Activated naive CD8-positive, alpha-beta T cell treated with anti-CD3 and anti-CD28 coated beads for 36 hours (primary cell): ENCODE measurements around the gene PABPC1L. TPM values are rescaled to one million over a fixed set of nuclear protein-coding genes. Genes with fewer than 3 reads are reported as not detected.

Experiments used
- DNase-seq: peaks from one replicate; pipeline ENCODE4 v3.0.0; 2021
- H3K27ac Mint-ChIP-seq: one replicate; pipeline ENCODE4 v1.8.0; 2022; ENCODE audit warnings: mild to moderate bottlenecking, moderate library complexity, mixed read lengths
- H3K27me3 Mint-ChIP-seq: one replicate; pipeline ENCODE4 v1.8.0; 2022; ENCODE audit warnings: mild to moderate bottlenecking, mixed read lengths
- H3K36me3 Mint-ChIP-seq: one replicate; pipeline ENCODE4 v1.8.0; 2021; ENCODE audit warnings: mild to moderate bottlenecking, mixed read lengths
- H3K4me1 Mint-ChIP-seq: one replicate; pipeline ENCODE4 v1.8.0; 2021; ENCODE audit warnings: mixed read lengths
- H3K4me3 Mint-ChIP-seq: one replicate; pipeline ENCODE4 v1.8.0; 2022; ENCODE audit warnings: mild to moderate bottlenecking, moderate library complexity, mixed read lengths
- H3K9me3 Mint-ChIP-seq: one replicate; pipeline ENCODE4 v1.8.0; 2022; ENCODE audit warnings: mixed read lengths
- total RNA-seq, 2 experiments: library from RNA; stranded (reverse); gene quantifications; one replicate each; pipeline ENCODE4 v1.2.3, GENCODE V29; 2021

PABPC1L gene
- total RNA-seq, 2 experiments from 2014 or later = 75.3 to 79.3 TPM

GRCh38 chr20:44946271-44946852 lies 36.5 kb downstream of the PABPC1L start:
- Mint-ChIP-seq H3K9me3 (no peaks in the 10 kb centered on the region), H3K36me3 (peaks cover 30% of the 10 kb centered on the region), H3K4me1 (peaks cover 8% of the 10 kb centered on the region), H3K27me3 (no peaks in the 10 kb centered on the region), H3K4me3 (no peak overlapping the region), H3K27ac (peak overlapping the region; percentile 8)
- DNase-seq = no peak

- peaks cover 32% of the 10 kb centered on the region for H3K36me3 Mint-ChIP-seq
Measured at GRCh38 chr20:44948107-44948506, 38.2 kb downstream of the PABPC1L start.

GRCh38 chr20:44948513-44948912 lies 38.7 kb downstream of the PABPC1L start:
- H3K36me3 Mint-ChIP-seq = peaks cover 35% of the 10 kb centered on the region
- no peaks in the 10 kb centered on the region for H3K27me3 Mint-ChIP-seq
- no peak overlapping the region for H3K4me3 Mint-ChIP-seq

More at GRCh38 chr20:44948107-44948506, 38.2 kb downstream of the PABPC1L start:
- H3K4me3 Mint-ChIP-seq = no peak overlapping the region
- no peak overlapping the region for H3K27ac Mint-ChIP-seq
- H3K27me3 Mint-ChIP-seq = no peaks in the 10 kb centered on the region
- no peak for DNase-seq
- H3K9me3 Mint-ChIP-seq = no peaks in the 10 kb centered on the region
- H3K4me1 Mint-ChIP-seq = peaks cover 10% of the 10 kb centered on the region

GRCh38 chr20:44950368-44950767 lies 40.5 kb downstream of the PABPC1L start:
- no peak overlapping the region for H3K27ac Mint-ChIP-seq
- no peaks in the 10 kb centered on the region for H3K27me3 Mint-ChIP-seq
- H3K4me3 Mint-ChIP-seq = no peak overlapping the region
- peaks cover 15% of the 10 kb centered on the region for H3K4me1 Mint-ChIP-seq
- peaks cover 50% of the 10 kb centered on the region for H3K36me3 Mint-ChIP-seq
- no peaks in the 10 kb centered on the region for H3K9me3 Mint-ChIP-seq
- no peak for DNase-seq

More at GRCh38 chr20:44948513-44948912, 38.7 kb downstream of the PABPC1L start:
- H3K4me1 Mint-ChIP-seq = peaks cover 10% of the 10 kb centered on the region
- DNase-seq = no peak
- H3K9me3 Mint-ChIP-seq = no peaks in the 10 kb centered on the region
- no peak overlapping the region for H3K27ac Mint-ChIP-seq

GRCh38 chr20:44952731-44953130 lies 42.9 kb downstream of the PABPC1L start:
- Mint-ChIP-seq H3K9me3 (no peaks in the 10 kb centered on the region), H3K4me1 (peaks cover 23% of the 10 kb centered on the region), H3K27ac (no peak overlapping the region), H3K36me3 (peaks cover 64% of the 10 kb centered on the region), H3K4me3 (no peak overlapping the region), H3K27me3 (no peaks in the 10 kb centered on the region)
- DNase-seq = no peak

GRCh38 chr20:44954211-44954610 lies 44.4 kb downstream of the PABPC1L start:
- H3K4me1 Mint-ChIP-seq = peaks cover 35% of the 10 kb centered on the region
- H3K36me3 Mint-ChIP-seq = peaks cover 72% of the 10 kb centered on the region
- no peak overlapping the region for H3K27ac Mint-ChIP-seq
- no peak overlapping the region for H3K4me3 Mint-ChIP-seq
- H3K27me3 Mint-ChIP-seq = no peaks in the 10 kb centered on the region
- no peaks in the 10 kb centered on the region for H3K9me3 Mint-ChIP-seq
- no peak for DNase-seq

- Mint-ChIP-seq H3K9me3 (no peaks in the 10 kb centered on the region), H3K36me3 (peaks cover 71% of the 10 kb centered on the region), H3K27ac (no peak overlapping the region), H3K4me3 (no peak overlapping the region), H3K27me3 (no peaks in the 10 kb centered on the region), H3K4me1 (peaks cover 39% of the 10 kb centered on the region)
- no peak for DNase-seq
Measured at GRCh38 chr20:44955270-44955669, 45.4 kb downstream of the PABPC1L start.

- H3K4me3 Mint-ChIP-seq = no peak overlapping the region
Measured at GRCh38 chr20:44956410-44956809, 46.5 kb downstream of the PABPC1L start.

GRCh38 chr20:44958276-44958675 lies 48.4 kb downstream of the PABPC1L start:
- peak overlapping the region; percentile 98 for H3K27ac Mint-ChIP-seq
- H3K4me3 Mint-ChIP-seq = peak overlapping the region; percentile 98
- no peak for DNase-seq
- peaks cover 60% of the 10 kb centered on the region for H3K36me3 Mint-ChIP-seq
- H3K9me3 Mint-ChIP-seq = peaks cover 4% of the 10 kb centered on the region
- H3K27me3 Mint-ChIP-seq = no peaks in the 10 kb centered on the region
- H3K4me1 Mint-ChIP-seq = peaks cover 60% of the 10 kb centered on the region

More at GRCh38 chr20:44956410-44956809, 46.5 kb downstream of the PABPC1L start:
- Mint-ChIP-seq H3K4me1 (peaks cover 49% of the 10 kb centered on the region), H3K9me3 (no peaks in the 10 kb centered on the region), H3K27me3 (no peaks in the 10 kb centered on the region), H3K27ac (no peak overlapping the region), H3K36me3 (peaks cover 65% of the 10 kb centered on the region)
- DNase-seq = no peak

- Mint-ChIP-seq H3K4me1 (peaks cover 67% of the 10 kb centered on the region), H3K36me3 (peaks cover 54% of the 10 kb centered on the region), H3K27me3 (no peaks in the 10 kb centered on the region), H3K4me3 (peak overlapping the region; percentile 98), H3K9me3 (peaks cover 5% of the 10 kb centered on the region), H3K27ac (peak overlapping the region; percentile 98)
- no peak for DNase-seq
Measured at GRCh38 chr20:44959082-44959637, 49.3 kb downstream of the PABPC1L start.

GRCh38 chr20:44959638-44960102 lies 49.8 kb downstream of the PABPC1L start:
- H3K4me1 Mint-ChIP-seq = peaks cover 68% of the 10 kb centered on the region
- DNase-seq = peak; percentile 68
- H3K4me3 Mint-ChIP-seq = peak overlapping the region; percentile 98
- H3K27me3 Mint-ChIP-seq = no peaks in the 10 kb centered on the region
- H3K36me3 Mint-ChIP-seq = peaks cover 51% of the 10 kb centered on the region
- peak overlapping the region; percentile 98 for H3K27ac Mint-ChIP-seq
- peaks cover 5% of the 10 kb centered on the region for H3K9me3 Mint-ChIP-seq

- H3K27ac Mint-ChIP-seq = peak within 1 kb of the TSS; percentile 98
- H3K9me3 Mint-ChIP-seq = peaks cover 5% of the 10 kb centered on the region
- peaks cover 68% of the 10 kb centered on the region for H3K4me1 Mint-ChIP-seq
- H3K36me3 Mint-ChIP-seq = peaks cover 46% of the 10 kb centered on the region
- DNase-seq = peak; percentile 98
- peak within 1 kb of the TSS; percentile 98 for H3K4me3 Mint-ChIP-seq
- no peaks in the 10 kb centered on the region for H3K27me3 Mint-ChIP-seq
Measured at GRCh38 chr20:44960103-44960852, 50.4 kb downstream of the PABPC1L start, which contains the start of gene TOMM34. TSS of gene TOMM34 (minus strand) at chr20:44960397. CDS start at chr20:44960333, 64 bp downstream.

- peaks cover 40% of the 10 kb centered on the region for H3K36me3 Mint-ChIP-seq
- H3K4me3 Mint-ChIP-seq = peak overlapping the region; percentile 25
- peaks cover 71% of the 10 kb centered on the region for H3K4me1 Mint-ChIP-seq
- no peaks in the 10 kb centered on the region for H3K27me3 Mint-ChIP-seq
- H3K9me3 Mint-ChIP-seq = peaks cover 5% of the 10 kb centered on the region
- no peak for DNase-seq
- H3K27ac Mint-ChIP-seq = peak overlapping the region; percentile 98
Measured at GRCh38 chr20:44961011-44961869, 51.4 kb downstream of the PABPC1L start.

- Mint-ChIP-seq H3K36me3 (peaks cover 41% of the 10 kb centered on the region), H3K27me3 (peaks cover 4% of the 10 kb centered on the region), H3K4me1 (peaks cover 67% of the 10 kb centered on the region), H3K27ac (peak overlapping the region; percentile 31), H3K4me3 (no peak overlapping the region), H3K9me3 (peaks cover 5% of the 10 kb centered on the region)
- DNase-seq = no peak
Measured at GRCh38 chr20:44961870-44962267, 52.0 kb downstream of the PABPC1L start.
